Gastroesophageal sphincter (tissue), 4 donors: ENCODE results near the gene GP2. TPM values are rescaled to one million over a fixed set of nuclear protein-coding genes. Genes with fewer than 3 reads are reported as not detected.

Experiments
- ATAC-seq: fragments of 150-250 bp; one replicate; pipeline ENCODE4 v1.9.1; 2016; ENCODE audit warnings: mild to moderate bottlenecking, moderate library complexity
- H3K27ac ChIP-seq, 4 donors: fragments of 200-600 bp; sonication (generic) in 3 of 4; 1 replicate in 3 of 4; 2 replicates in 1 of 4; pipeline ENCODE4 v1.5.1; 2016 to 2019
- H3K27me3 ChIP-seq: fragments of 200-600 bp; sonication (generic); one replicate; pipeline ENCODE4 v1.5.1; 2019
- H3K36me3 ChIP-seq, 2 donors: fragments of 200-600 bp; sonication (generic); one replicate each; pipeline ENCODE4 v1.5.1; 2019; ENCODE audit warnings: control low read depth in 1 of 2
- H3K4me1 ChIP-seq, 3 donors: fragments of 200-600 bp; sonication (generic); 1 replicate in 2 of 3; 2 replicates in 1 of 3; pipeline ENCODE4 v1.5.1; 2016 to 2019; ENCODE audit warnings: control low read depth in 2 of 3
- H3K4me3 ChIP-seq, 2 donors: fragments of 200-600 bp; sonication (generic); one replicate each; pipeline ENCODE4 v1.5.1; 2019; ENCODE audit warnings: mild to moderate bottlenecking in 1 of 2, moderate library complexity in 1 of 2
- H3K9me3 ChIP-seq, 3 donors: fragments of 200-600 bp; sonication (generic); one replicate each; pipeline ENCODE4 v1.5.1; 2017 to 2019; ENCODE audit warnings: control low read depth in 2 of 3
- CTCF ChIP-seq, 4 experiments: fragments of 200-600 bp in 2 of 4; fragments of 450-650 bp in 2 of 4; sonication (generic) in 1 of 4; IDR thresholded peaks; one replicate each; pipeline ENCODE4 v1.5.1; 2017 to 2019; ENCODE audit warnings: antibody characterized with exemption in 4 of 4, mild to moderate bottlenecking in 2 of 4, moderate library complexity in 2 of 4
- EP300 ChIP-seq: sonication (generic); formaldehyde crosslinking; IDR thresholded peaks from one replicate; pipeline ENCODE4 v1.6.1; 2017; ENCODE audit warnings: antibody characterized with exemption, mild to moderate bottlenecking
- POLR2A ChIP-seq, 2 donors: fragments of 450-650 bp; IDR thresholded peaks; one replicate each; pipeline ENCODE4 v1.6.1; 2017; ENCODE audit warnings: antibody characterized with exemption in 2 of 2, mild to moderate bottlenecking in 2 of 2, moderate library complexity in 1 of 2
- POLR2AphosphoS5 ChIP-seq: sonication (generic); formaldehyde crosslinking; IDR thresholded peaks from one replicate; pipeline ENCODE4 v1.6.1; 2017; ENCODE audit warnings: antibody characterized with exemption
- WGBS, 2 donors: methylation state at CpG; one replicate each; pipeline ENCODE4 v1.1.5; 2018; ENCODE audit warnings: low coverage in 1 of 2; 5-methylcytosine and 5-hydroxymethylcytosine counted together
- total RNA-seq, 4 donors: library from RNA; depleted of rRNA; stranded (reverse); fragments of >200 nt; gene quantifications; one replicate each; pipeline ENCODE4 v1.1.0, GENCODE V29; 2016

The GP2 gene
- total RNA-seq, 4 donors from 2014 or later, result 0.10 TPM; not detected in 3

GRCh38 chr16:20320592-20320991 is 6.7 kb downstream of the GP2 start:
- no peak for ATAC-seq
- Histone ChIP-seq H3K4me1 (no peaks in the 10 kb centered on the region), H3K9me3 (no peaks in the 10 kb centered on the region), H3K27ac (no peak overlapping the region), H3K27me3 (peaks cover 32% of the 10 kb centered on the region), H3K36me3 (no peaks in the 10 kb centered on the region), H3K4me3 (no peak overlapping the region)
- TF ChIP-seq CTCF (IDR thresholded peaks at IDR 0.05) (no peak), POLR2A (IDR thresholded peaks at IDR 0.05) (no peak), POLR2AphosphoS5 (no peak), EP300 (no peak)

- H3K36me3 ChIP-seq, result no peaks in the 10 kb centered on the region
- H3K4me1 ChIP-seq, result no peaks in the 10 kb centered on the region
- no peak overlapping the region for H3K27ac ChIP-seq
- no peak overlapping the region for H3K4me3 ChIP-seq
- no peaks in the 10 kb centered on the region for H3K9me3 ChIP-seq
- H3K27me3 ChIP-seq, result peaks cover 32% of the 10 kb centered on the region
- no peak for ATAC-seq
- no CpG with 5 or more reads among the region's 2 CpGs for WGBS, 2 donors
- TF ChIP-seq POLR2A (IDR thresholded peaks at IDR 0.05) (no peak), POLR2AphosphoS5 (no peak), CTCF (IDR thresholded peaks at IDR 0.05) (no peak), EP300 (no peak)
Measured at GRCh38 chr16:20320178-20320577, 7.1 kb downstream of the GP2 start.

GRCh38 chr16:20319406-20319805 is 7.9 kb downstream of the GP2 start:
- no peak for ATAC-seq
- Histone ChIP-seq H3K4me1 (no peaks in the 10 kb centered on the region), H3K36me3 (no peaks in the 10 kb centered on the region), H3K27ac (no peak overlapping the region), H3K9me3 (no peaks in the 10 kb centered on the region), H3K27me3 (peaks cover 29% of the 10 kb centered on the region), H3K4me3 (no peak overlapping the region)
- 50% methylated on average over 1 of the region's 1 CpG; no CpG with 5 or more reads in 1 of the 2 donors for WGBS, 2 donors
- TF ChIP-seq POLR2A (IDR thresholded peaks at IDR 0.05) (no peak), POLR2AphosphoS5 (no peak), EP300 (no peak), CTCF (IDR thresholded peaks at IDR 0.05) (no peak)

GRCh38 chr16:20318437-20318836 is 8.9 kb downstream of the GP2 start:
- Histone ChIP-seq H3K4me3 (no peak overlapping the region), H3K9me3 (no peaks in the 10 kb centered on the region), H3K4me1 (no peaks in the 10 kb centered on the region), H3K36me3 (no peaks in the 10 kb centered on the region), H3K27ac (no peak overlapping the region), H3K27me3 (peaks cover 21% of the 10 kb centered on the region)
- ATAC-seq, result no peak
- 47 to 72% methylated on average over 2 to 3 of the region's 3 CpGs for WGBS, 2 donors
- no peak for TF ChIP-seq POLR2AphosphoS5

GRCh38 chr16:20318006-20318405 is 9.3 kb downstream of the GP2 start:
- Histone ChIP-seq H3K4me1 (no peaks in the 10 kb centered on the region), H3K27ac (no peak overlapping the region), H3K9me3 (no peaks in the 10 kb centered on the region), H3K4me3 (no peak overlapping the region), H3K27me3 (peaks cover 18% of the 10 kb centered on the region), H3K36me3 (no peaks in the 10 kb centered on the region)
- 69 to 80% methylated on average over 1 to 7 of the region's 7 CpGs for WGBS, 2 donors
- no peak for ATAC-seq
- TF ChIP-seq POLR2AphosphoS5, result no peak
- no peak for TF ChIP-seq EP300
- no peak for TF ChIP-seq POLR2A (IDR thresholded peaks at IDR 0.05)

GRCh38 chr16:20317117-20317516 is 10.2 kb downstream of the GP2 start:
- TF ChIP-seq POLR2AphosphoS5 (no peak), POLR2A (IDR thresholded peaks at IDR 0.05) (no peak), CTCF (IDR thresholded peaks at IDR 0.05) (no peak), EP300 (no peak)
- H3K4me3 ChIP-seq, result no peak overlapping the region
- ATAC-seq, result no peak
- no peaks in the 10 kb centered on the region for H3K9me3 ChIP-seq
- 53% methylated on average over 8 of the region's 8 CpGs; no CpG with 5 or more reads in 1 of the 2 donors for WGBS, 2 donors
- no peaks in the 10 kb centered on the region for H3K4me1 ChIP-seq
- H3K27ac ChIP-seq, result no peak overlapping the region
- peaks cover 17% of the 10 kb centered on the region for H3K27me3 ChIP-seq
- no peaks in the 10 kb centered on the region for H3K36me3 ChIP-seq
